Coronary artery (tissue), 2 donors: ENCODE results near the gene C1orf141.
A peak's percentile ranks its signal among the peaks of the same experiment; 100 is the strongest.

Source experiments
- DNase-seq: peaks from one replicate; pipeline ENCODE4 v3.0.0-alpha.2; 2017; ENCODE audit warnings: low spot score
- H3K27ac ChIP-seq, 2 donors: fragments of 200-600 bp; sonication (generic); one replicate each; pipeline ENCODE4 v1.5.1; 2016 to 2019
- H3K4me3 ChIP-seq: fragments of 200-600 bp; sonication (generic); 2 replicates; pipeline ENCODE4 v1.5.1; 2016; ENCODE audit warnings: mild to moderate bottlenecking, moderate library complexity
- TF ChIP-seq, protein P1 (sequence below): fragments of 200-600 bp; sonication (generic); IDR thresholded peaks from one replicate; pipeline ENCODE4 v1.5.1; 2019; ENCODE audit warnings: antibody characterized with exemption

Gene C1orf141

GRCh38 chr1:67135354-67135753, 584 bp upstream of the C1orf141 start:
- no peak for DNase-seq
- Histone ChIP-seq H3K27ac (no peak overlapping the region), H3K4me3 (peak overlapping the region; percentile 57)
- TF ChIP-seq, protein P1, sequence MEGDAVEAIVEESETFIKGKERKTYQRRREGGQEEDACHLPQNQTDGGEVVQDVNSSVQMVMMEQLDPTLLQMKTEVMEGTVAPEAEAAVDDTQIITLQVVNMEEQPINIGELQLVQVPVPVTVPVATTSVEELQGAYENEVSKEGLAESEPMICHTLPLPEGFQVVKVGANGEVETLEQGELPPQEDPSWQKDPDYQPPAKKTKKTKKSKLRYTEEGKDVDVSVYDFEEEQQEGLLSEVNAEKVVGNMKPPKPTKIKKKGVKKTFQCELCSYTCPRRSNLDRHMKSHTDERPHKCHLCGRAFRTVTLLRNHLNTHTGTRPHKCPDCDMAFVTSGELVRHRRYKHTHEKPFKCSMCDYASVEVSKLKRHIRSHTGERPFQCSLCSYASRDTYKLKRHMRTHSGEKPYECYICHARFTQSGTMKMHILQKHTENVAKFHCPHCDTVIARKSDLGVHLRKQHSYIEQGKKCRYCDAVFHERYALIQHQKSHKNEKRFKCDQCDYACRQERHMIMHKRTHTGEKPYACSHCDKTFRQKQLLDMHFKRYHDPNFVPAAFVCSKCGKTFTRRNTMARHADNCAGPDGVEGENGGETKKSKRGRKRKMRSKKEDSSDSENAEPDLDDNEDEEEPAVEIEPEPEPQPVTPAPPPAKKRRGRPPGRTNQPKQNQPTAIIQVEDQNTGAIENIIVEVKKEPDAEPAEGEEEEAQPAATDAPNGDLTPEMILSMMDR = no peak

DNA sequence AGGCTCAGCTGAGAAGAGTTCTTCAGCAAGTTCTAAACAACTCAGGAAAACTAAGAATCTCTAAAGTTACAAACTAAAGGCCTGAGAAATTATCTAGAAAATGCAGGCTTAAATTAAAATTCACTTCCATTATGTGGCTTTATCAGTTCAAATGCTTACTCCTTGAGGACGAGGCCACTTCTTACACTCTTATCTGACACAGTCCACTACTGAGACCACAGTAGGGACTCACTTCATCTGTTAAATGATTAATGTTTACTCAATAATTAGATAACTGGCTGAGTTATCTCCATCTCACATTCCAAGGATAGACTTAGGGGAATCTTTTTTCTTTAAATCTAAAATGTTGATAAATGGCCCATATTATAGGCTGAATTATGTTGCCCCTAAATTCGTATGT, 1.6 kb downstream of the C1orf141 start:
- H3K27ac ChIP-seq = no peak overlapping the region
- DNase-seq = no peak
- TF ChIP-seq, protein P1 = no peak
- H3K4me3 ChIP-seq = no peak overlapping the region

DNA sequence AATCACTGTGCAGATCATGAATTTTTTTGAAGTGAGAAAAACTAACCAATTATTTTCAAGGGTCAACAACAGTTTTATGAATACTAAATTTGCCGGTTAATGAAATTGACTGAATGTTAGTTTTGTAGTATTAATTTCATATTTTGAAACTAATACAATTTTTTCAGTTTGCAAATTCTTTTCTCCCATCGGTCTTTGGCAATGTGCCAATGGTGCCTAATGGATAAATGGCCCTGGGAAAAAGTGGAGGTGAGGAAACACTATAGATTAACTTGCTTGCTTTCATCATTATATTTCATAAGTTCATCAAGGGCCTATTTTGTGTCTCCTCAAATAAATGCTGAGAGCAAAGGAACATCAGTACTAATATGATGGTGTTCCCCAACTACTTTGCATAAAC, 4.1 kb downstream of the C1orf141 start:
- DNase-seq = no peak
- H3K27ac ChIP-seq = no peak overlapping the region
- TF ChIP-seq, protein P1 = no peak
- no peak overlapping the region for H3K4me3 ChIP-seq

DNA sequence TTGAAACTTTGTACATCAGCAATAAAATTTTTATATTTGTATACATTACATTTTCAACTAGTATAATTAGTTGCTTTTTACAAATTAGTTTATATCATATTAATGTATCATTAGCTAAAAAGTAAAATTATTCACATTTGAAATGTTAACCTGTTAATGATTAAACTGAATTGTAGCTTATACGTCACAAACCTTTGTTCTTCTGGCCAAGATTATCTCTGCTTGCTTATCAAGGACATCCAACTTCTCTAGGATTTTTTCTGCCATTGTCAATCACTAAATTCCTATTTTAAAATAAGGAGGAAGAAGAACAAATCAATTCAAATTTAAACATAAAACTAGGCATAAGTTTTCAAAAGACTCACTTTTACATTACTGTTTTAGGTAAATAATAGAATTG, 7.8 kb downstream of the C1orf141 start:
- DNase-seq = no peak
- Histone ChIP-seq H3K27ac (no peak overlapping the region), H3K4me3 (no peak overlapping the region)
- TF ChIP-seq, protein P1 = no peak

GRCh38 chr1:67126111-67126746, 8.5 kb downstream of the C1orf141 start:
- Histone ChIP-seq H3K4me3 (no peak overlapping the region), H3K27ac (no peak overlapping the region)
- no peak for DNase-seq
- TF ChIP-seq, protein P1 = no peak

DNA sequence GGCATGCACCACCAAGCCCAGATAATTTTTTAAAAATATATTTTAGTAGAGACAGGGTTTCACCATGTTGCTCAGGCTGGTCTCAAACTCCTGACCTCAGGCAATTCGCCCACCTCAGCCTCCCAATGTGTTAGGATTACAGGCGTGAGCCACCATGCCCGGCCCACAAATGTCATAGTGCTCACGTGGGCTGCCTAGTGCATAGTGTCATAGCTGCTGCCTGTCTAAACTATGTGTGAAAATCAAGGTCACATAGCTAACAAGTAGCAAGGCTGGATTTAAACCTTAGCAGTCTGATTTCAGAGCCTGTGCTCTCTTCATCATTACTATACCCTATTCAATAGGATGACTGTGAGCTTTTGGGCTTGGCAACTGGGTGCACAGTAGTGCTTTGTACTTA, 10.3 kb downstream of the C1orf141 start:
- H3K27ac ChIP-seq = no peak overlapping the region
- DNase-seq = no peak
- no peak overlapping the region for H3K4me3 ChIP-seq
- TF ChIP-seq, protein P1 = no peak

DNA sequence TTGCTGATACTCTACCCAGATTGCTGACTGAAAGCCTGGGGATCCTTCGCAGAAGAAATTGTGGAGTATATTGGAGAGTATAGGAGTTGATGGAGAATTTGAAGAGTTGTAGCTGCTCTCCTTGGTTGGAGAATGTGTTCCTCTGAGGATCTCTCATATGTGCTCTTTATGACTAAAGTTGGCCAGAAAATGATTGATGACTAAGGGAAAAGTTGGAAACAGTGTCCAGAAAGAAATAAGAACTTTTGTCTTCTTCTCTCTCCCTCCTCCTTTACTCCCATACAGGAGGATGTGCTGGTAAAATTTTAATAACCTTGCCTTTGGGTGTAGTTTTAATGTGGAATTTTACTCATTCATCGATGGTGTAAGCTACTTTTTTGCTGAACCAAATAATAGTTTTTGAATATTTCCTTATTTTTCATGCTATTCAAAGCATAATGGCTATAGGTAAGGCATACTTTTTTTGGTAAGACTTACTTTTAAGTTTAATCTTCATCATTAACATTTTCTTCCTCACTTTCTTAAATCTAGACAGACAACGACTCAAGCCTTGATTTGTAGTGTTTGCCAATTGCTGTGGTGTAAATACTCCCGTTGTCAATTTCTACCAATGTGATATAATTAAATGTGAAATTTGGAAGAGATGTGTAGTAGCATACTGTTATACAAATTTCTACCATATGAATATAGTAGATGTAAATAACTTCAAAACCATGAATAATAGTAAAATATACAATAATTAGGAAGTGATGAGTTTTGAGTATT, 13.7 kb downstream of the C1orf141 start:
- no peak overlapping the region for H3K4me3 ChIP-seq
- TF ChIP-seq, protein P1 = no peak
- DNase-seq = no peak
- no peak overlapping the region for H3K27ac ChIP-seq
